Cardiac fibroblast (primary cell): Measurements from ENCODE around the gene OR51F1.

ENCODE experiments used
- DNase-seq, 2 donors: peaks; one replicate each; pipeline versions ENCODE4 v3.0.0 to v3.0.0-alpha.2; 2010; ENCODE audit warnings: low read depth in 2 of 2
- H3K4me3 ChIP-seq, 2 donors: replicated peaks in 1 of 2; 1 replicate in 1 of 2; 2 replicates in 1 of 2; pipeline ENCODE4 v1.5.1; 2011; ENCODE audit warnings: low read depth in 2 of 2, low read length in 2 of 2, mild to moderate bottlenecking in 2 of 2, moderate library complexity in 1 of 2
- TF ChIP-seq, protein P1 (sequence below): IDR thresholded peaks from one replicate; pipeline ENCODE4 v1.5.1; 2011; ENCODE audit warnings: low read depth, mild to moderate bottlenecking, low read length, inconsistent platforms

OR51F1 gene

DNA sequence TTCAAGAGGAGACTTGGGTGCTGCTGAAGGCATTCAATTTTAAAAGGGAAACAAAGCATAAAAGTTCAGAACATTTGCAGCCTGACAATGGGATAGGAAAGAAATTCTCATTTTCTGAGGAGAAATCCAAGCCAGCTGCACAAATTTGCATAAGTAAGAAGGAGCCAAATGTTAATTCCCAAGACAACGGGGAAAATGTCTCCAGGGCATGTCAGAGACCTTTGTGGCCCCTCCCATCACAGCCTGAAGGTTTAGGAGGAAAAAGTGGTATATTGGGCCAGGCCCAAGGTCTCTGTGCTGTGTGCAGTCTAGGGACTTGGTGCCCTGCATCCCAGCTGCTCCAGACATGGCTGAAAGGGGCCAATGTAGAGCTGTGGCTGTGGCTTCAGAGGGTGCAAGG lies 12.7 kb upstream of the OR51F1 start:
- TF ChIP-seq, protein P1, sequence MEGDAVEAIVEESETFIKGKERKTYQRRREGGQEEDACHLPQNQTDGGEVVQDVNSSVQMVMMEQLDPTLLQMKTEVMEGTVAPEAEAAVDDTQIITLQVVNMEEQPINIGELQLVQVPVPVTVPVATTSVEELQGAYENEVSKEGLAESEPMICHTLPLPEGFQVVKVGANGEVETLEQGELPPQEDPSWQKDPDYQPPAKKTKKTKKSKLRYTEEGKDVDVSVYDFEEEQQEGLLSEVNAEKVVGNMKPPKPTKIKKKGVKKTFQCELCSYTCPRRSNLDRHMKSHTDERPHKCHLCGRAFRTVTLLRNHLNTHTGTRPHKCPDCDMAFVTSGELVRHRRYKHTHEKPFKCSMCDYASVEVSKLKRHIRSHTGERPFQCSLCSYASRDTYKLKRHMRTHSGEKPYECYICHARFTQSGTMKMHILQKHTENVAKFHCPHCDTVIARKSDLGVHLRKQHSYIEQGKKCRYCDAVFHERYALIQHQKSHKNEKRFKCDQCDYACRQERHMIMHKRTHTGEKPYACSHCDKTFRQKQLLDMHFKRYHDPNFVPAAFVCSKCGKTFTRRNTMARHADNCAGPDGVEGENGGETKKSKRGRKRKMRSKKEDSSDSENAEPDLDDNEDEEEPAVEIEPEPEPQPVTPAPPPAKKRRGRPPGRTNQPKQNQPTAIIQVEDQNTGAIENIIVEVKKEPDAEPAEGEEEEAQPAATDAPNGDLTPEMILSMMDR = no peak
- no peak for DNase-seq
- no peak overlapping the region for H3K4me3 ChIP-seq

DNA sequence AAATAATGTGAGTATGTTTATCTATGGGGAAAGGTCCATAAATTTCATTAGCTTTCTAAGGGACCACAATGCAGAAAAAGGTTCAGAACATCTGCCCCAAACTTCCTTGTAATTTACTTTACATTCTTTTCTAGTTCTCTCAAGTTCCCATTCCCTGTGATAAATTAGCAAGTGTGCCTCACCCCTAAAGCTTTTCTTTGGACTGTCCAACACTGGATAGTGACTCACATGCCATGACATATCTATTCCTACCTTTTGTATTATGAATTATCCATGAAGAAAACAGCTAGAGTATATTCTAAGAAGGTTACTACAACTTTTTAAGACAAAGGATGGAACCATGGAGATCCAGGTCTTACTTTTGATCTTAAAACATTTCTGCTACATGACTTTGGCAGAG lies 1.6 kb downstream of the OR51F1 start:
- DNase-seq = no peak
- H3K4me3 ChIP-seq = no peak overlapping the region
- TF ChIP-seq, protein P1 = no peak

- DNase-seq = no peak
- TF ChIP-seq, protein P1 = no peak
- no peak overlapping the region for H3K4me3 ChIP-seq
Observed at GRCh38 chr11:4766420-4767043, 3.2 kb downstream of the OR51F1 start.

- DNase-seq = no peak
- TF ChIP-seq, protein P1 = no peak
- no peak overlapping the region for H3K4me3 ChIP-seq
Observed at GRCh38 chr11:4763096-4763495, 6.6 kb downstream of the OR51F1 start.

DNA sequence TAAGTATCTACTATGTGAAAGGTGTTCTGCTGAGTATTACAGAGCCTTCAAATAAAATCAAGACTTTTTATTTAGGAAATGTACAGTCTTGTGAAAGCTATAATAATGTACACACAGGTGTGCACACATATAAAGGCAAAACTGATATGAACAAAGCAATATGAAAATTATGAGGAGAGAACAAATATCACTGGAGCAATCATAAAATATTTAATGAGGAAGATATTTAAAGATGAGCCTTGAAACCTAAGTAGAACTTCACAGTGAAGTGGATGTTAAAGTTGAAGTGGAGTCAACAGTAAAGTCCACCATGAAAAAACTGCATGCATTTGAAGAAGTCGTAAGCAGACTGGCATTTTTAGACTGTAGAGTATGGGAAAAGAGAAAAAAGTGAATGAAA lies 18.5 kb downstream of the OR51F1 start:
- TF ChIP-seq, protein P1 = no peak
- DNase-seq = no peak
- H3K4me3 ChIP-seq = no peak overlapping the region

DNA sequence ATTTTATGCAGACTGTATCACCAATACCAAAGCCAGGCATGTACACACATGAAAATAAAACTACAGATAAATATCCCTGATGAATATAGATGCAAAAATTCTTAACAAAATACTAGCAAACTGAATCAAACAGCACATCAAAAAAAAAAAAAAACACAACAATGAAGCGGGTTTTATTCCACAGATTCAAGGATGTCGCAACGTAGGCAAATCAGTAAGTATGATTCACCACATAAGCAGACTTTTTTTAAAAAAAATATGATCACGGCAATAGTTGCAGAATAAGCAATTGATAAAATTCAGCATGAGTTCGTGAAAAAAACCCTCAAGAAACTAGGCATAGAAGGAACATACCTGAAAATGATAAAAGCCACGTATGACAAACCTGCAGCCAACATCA lies 21.3 kb downstream of the OR51F1 start:
- TF ChIP-seq, protein P1 = no peak
- no peak overlapping the region for H3K4me3 ChIP-seq
- peak in 1 of 2 donors; percentile 56 for DNase-seq

- DNase-seq = no peak
- TF ChIP-seq, protein P1 = no peak
Observed at GRCh38 chr11:4740735-4741134, 29.0 kb downstream of the OR51F1 start.

More at GRCh38 chr11:4740735-4741134, 29.0 kb downstream of the OR51F1 start:
- no peak overlapping the region for H3K4me3 ChIP-seq
